ENCODE data around the gene PMS2. TPM values are rescaled to one million over a fixed set of nuclear protein-coding genes. Genes with fewer than 3 reads are reported as not detected.
A peak's percentile ranks its signal among the peaks of the same experiment; 100 is the strongest.
"Not testable (repeated sequence)": the region's sequence is repeated elsewhere in the genome, so short reads cannot be mapped to it uniquely, and the experiment has no call there.

PMS2 gene
- total RNA-seq, 1 experiment from 2014 or later = 17.1 TPM

DNA sequence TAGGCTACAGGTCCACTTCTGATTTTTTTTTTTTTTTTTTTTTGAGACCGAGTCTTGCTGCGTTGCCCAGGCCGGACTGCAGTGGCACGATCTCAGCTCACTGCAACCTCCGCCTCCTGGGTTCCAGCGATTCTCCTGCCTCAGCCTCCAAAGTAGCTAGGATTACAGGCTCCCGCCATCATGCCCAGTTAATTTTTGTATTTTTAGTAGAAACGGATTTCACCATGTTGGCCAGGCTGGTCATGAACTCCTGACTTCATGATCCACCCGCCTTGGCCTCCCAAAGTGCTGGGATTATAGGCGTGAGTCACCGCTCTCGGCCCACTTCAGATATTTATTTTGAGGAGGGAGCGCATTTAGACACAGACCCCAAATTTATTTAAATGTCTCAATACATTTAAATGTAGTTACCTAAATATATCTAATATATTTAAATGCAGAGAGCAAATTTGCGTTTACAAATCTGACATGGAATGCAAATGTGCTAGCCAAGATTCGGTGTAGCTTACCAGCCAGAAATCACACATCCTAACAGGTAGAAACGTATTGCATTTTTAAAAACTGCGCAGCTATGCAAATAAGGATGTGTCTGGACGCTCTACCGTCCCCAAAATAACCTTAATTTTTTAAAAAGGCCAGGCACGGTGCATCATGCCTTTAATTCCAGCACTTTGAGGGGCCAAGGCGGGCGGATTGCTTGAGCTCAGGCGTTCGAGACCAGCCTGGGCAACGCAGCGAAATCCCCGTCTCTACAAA, 836 bp downstream of the PMS2 start:
- H3K4ac ChIP-seq (ENCODE audit: low read depth, low read length); H2AK5ac ChIP-seq (ENCODE audit: insufficient read length, low read length); H3K27me3 ChIP-seq (ENCODE audit: insufficient read depth, low read length); H3K4me1 ChIP-seq (ENCODE audit: insufficient read depth, low read length); H3K79me2 ChIP-seq (ENCODE audit: insufficient read depth, low read length); H3K14ac ChIP-seq (ENCODE audit: insufficient read depth, low read length); H4K8ac ChIP-seq (replicated peaks; ENCODE audit: insufficient read length, low read depth, low read length); H3K9me3 Mint-ChIP-seq; DNase-seq; H2BK12ac ChIP-seq (ENCODE audit: insufficient read length, low read depth, low read length); H4K20me1 ChIP-seq (ENCODE audit: control insufficient read depth, insufficient read depth, insufficient read length); H2BK5ac ChIP-seq (ENCODE audit: insufficient read length, low read length); H3K9me3 ChIP-seq (ENCODE audit: control insufficient read depth, low read depth, low read length); H3T11ph ChIP-seq (ENCODE audit: low read length); H3K27ac ChIP-seq (ENCODE audit: insufficient read length, low read depth, low read length); H3K56ac ChIP-seq (ENCODE audit: insufficient read length, low read depth, low read length); H2BK15ac ChIP-seq (ENCODE audit: low read depth, low read length); H2BK20ac ChIP-seq (ENCODE audit: low read depth, low read length, poor library complexity, severe bottlenecking); H2AFZ ChIP-seq (ENCODE audit: low read length); H3K23ac ChIP-seq (ENCODE audit: insufficient read length, low read depth, low read length); H2BK120ac ChIP-seq (ENCODE audit: low read depth, low read length, poor library complexity, severe bottlenecking); H4K5ac ChIP-seq (ENCODE audit: insufficient read length, low read depth, low read length); H3K23me2 ChIP-seq (ENCODE audit: insufficient read length, low read depth, low read length, poor library complexity, severe bottlenecking); H4K91ac ChIP-seq (ENCODE audit: insufficient read length, low read depth, low read length); H3K18ac ChIP-seq (ENCODE audit: insufficient read length, low read depth, low read length); H3K27me3 Mint-ChIP-seq (ENCODE audit: low read depth): not testable (repeated sequence)
- peaks cover 18 to 36% (median 35%) of the 10 kb centered on the region in 3 experiments; a peak in 6 of 7 replicates for H3K36me3 Mint-ChIP-seq (ENCODE audit: insufficient read depth in 1 of 3, low read depth in 3 of 3)
- 0 out of 7 replicates have a peak overlapping the region, but pooled peaks of 1 of the 3 experiments have one; percentile 68 for H3K27ac Mint-ChIP-seq
- H3K9ac ChIP-seq (ENCODE audit: extremely low read depth, insufficient read length, low read length) = peak overlapping the region; percentile 88
- peak overlapping the region; percentile 92 for H3K4me2 ChIP-seq (ENCODE audit: insufficient read depth, insufficient read length, low read length)
- H3K4me3 Mint-ChIP-seq = peak overlapping the region; percentile 86 to 92
- no CpG with 5 or more reads among the region's 27 CpGs for WGBS (ENCODE audit: extremely low coverage, insufficient read length, low lambda C conversion rate)
- peaks cover 11% of the 10 kb centered on the region for H3K79me1 ChIP-seq (ENCODE audit: insufficient read depth, low read depth, low read length, poor library complexity, severe bottlenecking)
- H3K4me1 Mint-ChIP-seq = peaks cover 9 to 22% of the 10 kb centered on the region in 2 experiments
